H9 (cell line): ENCODE data around the gene SULT1A2. TPM values are rescaled to one million over a fixed set of nuclear protein-coding genes. Genes with fewer than 3 reads are reported as not detected.
"Not testable (repeated sequence)": the region's sequence is repeated elsewhere in the genome, so short reads cannot be mapped to it uniquely, and the experiment has no call there.

Experiments
- DNase-seq: peaks from one replicate; pipeline ENCODE4 v3.0.0-alpha.2; 2017
- H2AFZ ChIP-seq: one replicate; pipeline ENCODE4 v1.6.1; 2013; ENCODE audit warnings: mild to moderate bottlenecking, low read length, control low read depth, moderate library complexity
- H2AK5ac ChIP-seq: 2 replicates; pipeline ENCODE4 v1.6.1; 2013; ENCODE audit warnings: low read length, control low read depth, mixed read lengths; ENCODE audit not compliant: insufficient read length
- H2BK120ac ChIP-seq: one replicate; pipeline ENCODE4 v1.6.1; 2013; ENCODE audit warnings: low read depth, mild to moderate bottlenecking, low read length, control low read depth, inconsistent platforms; ENCODE audit not compliant: poor library complexity, severe bottlenecking
- H2BK12ac ChIP-seq: 2 replicates; pipeline ENCODE4 v1.6.1; 2013; ENCODE audit warnings: low read length, control low read depth, mixed read lengths, low read depth; ENCODE audit not compliant: insufficient read length
- H2BK15ac ChIP-seq: 2 replicates; pipeline ENCODE4 v1.6.1; 2013; ENCODE audit warnings: low read depth, low read length, control low read depth
- H2BK20ac ChIP-seq: one replicate; pipeline ENCODE4 v1.6.1; 2013; ENCODE audit warnings: low read depth, mild to moderate bottlenecking, low read length, control low read depth, inconsistent platforms; ENCODE audit not compliant: poor library complexity, severe bottlenecking
- H2BK5ac ChIP-seq: 2 replicates; pipeline ENCODE4 v1.6.1; 2013; ENCODE audit warnings: low read length, control low read depth, mixed read lengths; ENCODE audit not compliant: insufficient read length
- H3K14ac ChIP-seq: 2 replicates; pipeline ENCODE4 v1.6.1; 2013; ENCODE audit warnings: low read length, control low read depth; ENCODE audit not compliant: insufficient read depth
- H3K18ac ChIP-seq: 2 replicates; pipeline ENCODE4 v1.6.1; 2013; ENCODE audit warnings: low read depth, mild to moderate bottlenecking, mixed read lengths, low read length, control low read depth; ENCODE audit not compliant: insufficient read length
- H3K23ac ChIP-seq: 2 replicates; pipeline ENCODE4 v1.6.1; 2013; ENCODE audit warnings: low read length, control low read depth, mixed read lengths, low read depth; ENCODE audit not compliant: insufficient read length
- H3K23me2 ChIP-seq: 2 replicates; pipeline ENCODE4 v1.6.1; 2013; ENCODE audit warnings: low read depth, mild to moderate bottlenecking, mixed read lengths, low read length, control low read depth; ENCODE audit not compliant: insufficient read length, poor library complexity, severe bottlenecking
- H3K27ac ChIP-seq: 2 replicates; pipeline ENCODE4 v1.5.1; 2013; ENCODE audit warnings: low read length, control low read depth, mixed read lengths, low read depth; ENCODE audit not compliant: insufficient read length
- H3K27me3 ChIP-seq: 2 replicates; pipeline ENCODE4 v1.6.1; 2013; ENCODE audit warnings: low read length, control low read depth, inconsistent platforms; ENCODE audit not compliant: insufficient read depth
- H3K4ac ChIP-seq: 2 replicates; pipeline ENCODE4 v1.6.1; 2013; ENCODE audit warnings: low read depth, mild to moderate bottlenecking, control low read depth, inconsistent platforms, low read length, moderate library complexity
- H3K4me1 ChIP-seq: 2 replicates; pipeline ENCODE4 v1.6.1; 2013; ENCODE audit warnings: low read length, control low read depth, inconsistent platforms; ENCODE audit not compliant: insufficient read depth
- H3K4me2 ChIP-seq: 2 replicates; pipeline ENCODE4 v1.6.1; 2013; ENCODE audit warnings: low read length, control low read depth, mixed read lengths; ENCODE audit not compliant: insufficient read length, insufficient read depth
- H3K56ac ChIP-seq: 2 replicates; pipeline ENCODE4 v1.6.1; 2013; ENCODE audit warnings: low read depth, mild to moderate bottlenecking, mixed read lengths, low read length, control low read depth; ENCODE audit not compliant: insufficient read length
- H3K79me1 ChIP-seq: 2 replicates; pipeline ENCODE4 v1.6.1; 2013; ENCODE audit warnings: low read depth, mild to moderate bottlenecking, moderate library complexity, low read length, control low read depth, inconsistent platforms; ENCODE audit not compliant: insufficient read depth, poor library complexity, severe bottlenecking
- H3K79me2 ChIP-seq: 2 replicates; pipeline ENCODE4 v1.6.1; 2013; ENCODE audit warnings: low read length, control low read depth, inconsistent platforms; ENCODE audit not compliant: insufficient read depth
- H3K9ac ChIP-seq: 2 replicates; pipeline ENCODE4 v1.6.1; 2013; ENCODE audit warnings: low read length, control low read depth, mixed read lengths; ENCODE audit not compliant: insufficient read length; ENCODE audit errors: extremely low read depth
- H3K9me3 ChIP-seq: one replicate; pipeline ENCODE4 v1.6.1; 2013; ENCODE audit warnings: low read depth, low read length, inconsistent platforms; ENCODE audit not compliant: control insufficient read depth
- H3T11ph ChIP-seq: one replicate; pipeline ENCODE4 v1.6.1; 2013; ENCODE audit warnings: mild to moderate bottlenecking, low read length, control low read depth, inconsistent platforms
- H4K20me1 ChIP-seq: one replicate; pipeline ENCODE4 v1.6.1; 2013; ENCODE audit not compliant: control insufficient read depth, insufficient read length, insufficient read depth
- H4K5ac ChIP-seq: 2 replicates; pipeline ENCODE4 v1.6.1; 2013; ENCODE audit warnings: low read depth, mild to moderate bottlenecking, mixed read lengths, low read length, control low read depth; ENCODE audit not compliant: insufficient read length
- H4K8ac ChIP-seq: replicated peaks from 2 replicates; pipeline ENCODE4 v1.6.1; 2013; ENCODE audit warnings: low read length, control low read depth, mixed read lengths, low read depth; ENCODE audit not compliant: insufficient read length
- H4K91ac ChIP-seq: 2 replicates; pipeline ENCODE4 v1.6.1; 2013; ENCODE audit warnings: low read depth, mild to moderate bottlenecking, moderate library complexity, mixed read lengths, low read length, control low read depth; ENCODE audit not compliant: insufficient read length
- H3K27ac Mint-ChIP-seq, 3 experiments: 2 replicates in 2 of 3; 3 replicates in 1 of 3; pipeline ENCODE4 v1.8.0; 2020 to 2021; ENCODE audit warnings: mixed read lengths in 3 of 3, mild to moderate bottlenecking in 1 of 3, moderate library complexity in 1 of 3
- H3K27me3 Mint-ChIP-seq: 2 replicates; pipeline ENCODE4 v1.8.0; 2021; ENCODE audit warnings: low read depth, mild to moderate bottlenecking, moderate library complexity, mixed read lengths
- H3K36me3 Mint-ChIP-seq, 3 experiments: 2 replicates in 2 of 3; 3 replicates in 1 of 3; pipeline ENCODE4 v1.8.0; 2020 to 2021; ENCODE audit warnings: low read depth in 3 of 3, mixed read lengths in 3 of 3; ENCODE audit not compliant: insufficient read depth in 1 of 3
- H3K4me1 Mint-ChIP-seq, 2 experiments: 2 replicates each; pipeline ENCODE4 v1.8.0; 2020; ENCODE audit warnings: mixed read lengths in 2 of 2
- H3K4me3 Mint-ChIP-seq, 2 experiments: 2 replicates in 1 of 2; 3 replicates in 1 of 2; pipeline ENCODE4 v1.8.0; 2020 to 2021; ENCODE audit warnings: mild to moderate bottlenecking in 2 of 2, mixed read lengths in 2 of 2, moderate library complexity in 1 of 2
- H3K9me3 Mint-ChIP-seq, 2 experiments: 2 replicates in 1 of 2; 3 replicates in 1 of 2; pipeline ENCODE4 v1.8.0; 2020; ENCODE audit warnings: mild to moderate bottlenecking in 2 of 2, mixed read lengths in 2 of 2, moderate library complexity in 1 of 2
- WGBS: extraction: QIAGEN DNeasy Blood & Tissue Kit; methylation state at CpG from one replicate; pipeline ENCODE4 v1.1.7; 2013; ENCODE audit warnings: missing lambda C conversion rate, low lambda C conversion rate, mixed read lengths; ENCODE audit not compliant: insufficient read length; ENCODE audit errors: extremely low coverage; 5-methylcytosine and 5-hydroxymethylcytosine counted together
- total RNA-seq: library from RNA; stranded (reverse); gene quantifications from 2 replicates; pipeline ENCODE4 v1.2.1, GENCODE V29; 2021

Gene SULT1A2
- total RNA-seq, 1 experiment from 2014 or later, result 0.66 TPM

DNA sequence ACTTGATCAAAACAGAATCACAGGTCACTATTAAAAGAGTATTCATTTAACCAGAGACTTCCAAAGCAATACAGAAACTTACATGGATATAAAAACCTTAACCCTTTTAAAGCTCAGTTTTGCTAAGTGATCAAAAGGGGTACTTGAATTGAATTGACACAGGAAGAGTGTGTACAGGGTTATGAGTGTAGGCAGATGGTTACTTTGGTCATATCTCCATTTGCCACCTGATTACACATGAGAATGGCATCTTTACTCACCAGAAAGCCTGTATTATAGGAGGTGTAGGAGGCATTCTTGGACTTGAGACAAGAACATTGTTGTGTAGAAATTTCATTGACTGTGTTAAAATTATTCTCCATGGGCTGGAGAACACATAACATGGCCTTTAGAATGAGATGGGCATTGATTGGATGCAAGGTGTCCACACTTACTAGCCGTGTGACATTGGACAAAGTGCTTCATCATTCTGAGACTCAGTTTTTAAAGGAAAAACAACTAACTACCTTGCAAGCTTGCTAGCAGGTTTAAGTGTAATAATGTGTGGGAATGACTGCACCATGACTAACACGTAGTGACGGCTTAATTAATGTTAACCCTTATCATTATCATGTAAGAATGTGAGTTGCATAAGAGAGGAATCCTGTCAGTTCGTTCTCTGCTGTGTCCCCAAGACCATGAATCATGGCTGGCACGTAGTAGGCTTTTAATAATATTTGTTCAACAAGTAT lies 39.4 kb upstream of the SULT1A2 start:
- not testable (repeated sequence) for H3K9ac ChIP-seq

DNA sequence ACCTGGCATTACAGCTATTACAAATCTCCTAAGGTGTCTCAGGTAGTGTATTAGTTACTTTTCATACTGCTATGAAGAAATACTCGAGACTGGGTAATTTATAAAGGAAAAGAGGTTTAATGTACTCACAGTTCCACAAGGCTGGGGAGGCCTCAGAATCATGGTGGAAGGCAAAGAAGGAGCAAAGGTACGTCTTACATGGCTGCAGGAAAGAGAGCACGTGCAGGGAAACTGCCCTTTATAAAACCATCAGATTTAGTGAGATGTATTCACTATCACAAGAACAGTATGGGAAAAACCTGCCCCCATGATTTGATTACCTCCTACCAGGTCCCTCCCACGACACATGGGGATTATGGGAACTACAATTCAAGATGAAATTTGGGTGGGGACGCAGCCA lies 34.1 kb upstream of the SULT1A2 start:
- not testable (repeated sequence) for H2BK5ac ChIP-seq, H3K4me1 ChIP-seq, H2BK15ac ChIP-seq, H2BK20ac ChIP-seq, H3T11ph ChIP-seq, H3K9me3 ChIP-seq, H2AK5ac ChIP-seq, DNase-seq, H3K23me2 ChIP-seq, H3K4me2 ChIP-seq, H3K27ac Mint-ChIP-seq, H2AFZ ChIP-seq, H3K4me1 Mint-ChIP-seq, H2BK120ac ChIP-seq, H3K27me3 ChIP-seq, H3K79me1 ChIP-seq, H2BK12ac ChIP-seq, H3K9me3 Mint-ChIP-seq, H3K4ac ChIP-seq, H3K9ac ChIP-seq, H4K20me1 ChIP-seq, H3K23ac ChIP-seq, H3K79me2 ChIP-seq, H3K27me3 Mint-ChIP-seq, H3K4me3 Mint-ChIP-seq, H3K56ac ChIP-seq, H3K18ac ChIP-seq, H4K91ac ChIP-seq, H4K8ac ChIP-seq, H3K14ac ChIP-seq, H4K5ac ChIP-seq, H3K36me3 Mint-ChIP-seq, H3K27ac ChIP-seq
- no CpG with 5 or more reads among the region's 5 CpGs for WGBS

More for the DNA sequence above, 39.4 kb upstream of the SULT1A2 start:
- H3K4me3 Mint-ChIP-seq, H3T11ph ChIP-seq, H3K27ac ChIP-seq, H4K5ac ChIP-seq, H2BK15ac ChIP-seq, H4K8ac ChIP-seq, H2BK5ac ChIP-seq, H4K20me1 ChIP-seq, H3K23me2 ChIP-seq, H3K79me1 ChIP-seq, H3K36me3 Mint-ChIP-seq, H3K27me3 Mint-ChIP-seq, H3K27me3 ChIP-seq, H3K4me2 ChIP-seq, H3K14ac ChIP-seq, H3K18ac ChIP-seq, H3K27ac Mint-ChIP-seq, H3K9me3 ChIP-seq, H3K4ac ChIP-seq, H2AK5ac ChIP-seq, H2AFZ ChIP-seq, H3K56ac ChIP-seq, H3K23ac ChIP-seq, H2BK120ac ChIP-seq, H2BK20ac ChIP-seq, H4K91ac ChIP-seq, H3K9me3 Mint-ChIP-seq, DNase-seq, H3K79me2 ChIP-seq, H3K4me1 ChIP-seq, H3K4me1 Mint-ChIP-seq, H2BK12ac ChIP-seq: not testable (repeated sequence)
- WGBS, result no CpG with 5 or more reads among the region's 5 CpGs
